ENCODE measurements around the gene CLASRP. TPM values are rescaled to one million over a fixed set of nuclear protein-coding genes. Genes with fewer than 3 reads are reported as not detected.

The CLASRP gene
- total RNA-seq, 1 donor from 2014 or later = 9.1 TPM

GRCh38 chr19:45079911-45080370 lies 41.1 kb downstream of the CLASRP start:
- no peak for DNase-seq (ENCODE audit: low read depth in 2 of 2)

DNA sequence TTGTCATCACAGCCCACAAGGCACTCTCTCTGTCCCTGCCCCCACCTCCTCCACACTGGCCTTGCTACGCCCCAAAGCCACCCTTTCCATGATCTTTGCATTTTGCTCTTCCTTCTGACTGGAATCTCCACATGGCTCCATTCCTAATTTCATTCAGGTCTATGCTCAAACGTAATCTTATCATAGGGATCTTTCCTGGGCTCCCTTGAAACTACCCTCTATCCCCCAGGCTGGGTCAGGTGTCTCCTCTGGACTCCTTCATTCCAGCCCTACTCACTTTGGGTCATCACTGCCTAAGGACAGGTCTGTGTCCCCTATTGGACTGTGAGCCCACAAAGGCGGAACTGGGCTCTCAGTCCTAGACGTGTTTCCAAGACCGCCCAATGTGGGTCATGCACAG lies 43.3 kb downstream of the CLASRP start:
- no peak for DNase-seq (ENCODE audit: low read depth in 2 of 2)

GRCh38 chr19:45086480-45086879 lies 47.6 kb downstream of the CLASRP start:
- DNase-seq (ENCODE audit: low read depth in 2 of 2) = no peak

GRCh38 chr19:45087531-45087930 lies 48.7 kb downstream of the CLASRP start:
- DNase-seq (ENCODE audit: low read depth in 2 of 2) = no peak

- no peak for DNase-seq (ENCODE audit: low read depth in 2 of 2)
These were observed 51.2 kb downstream of the CLASRP start for GRCh38 chr19:45090034-45090433.

DNA sequence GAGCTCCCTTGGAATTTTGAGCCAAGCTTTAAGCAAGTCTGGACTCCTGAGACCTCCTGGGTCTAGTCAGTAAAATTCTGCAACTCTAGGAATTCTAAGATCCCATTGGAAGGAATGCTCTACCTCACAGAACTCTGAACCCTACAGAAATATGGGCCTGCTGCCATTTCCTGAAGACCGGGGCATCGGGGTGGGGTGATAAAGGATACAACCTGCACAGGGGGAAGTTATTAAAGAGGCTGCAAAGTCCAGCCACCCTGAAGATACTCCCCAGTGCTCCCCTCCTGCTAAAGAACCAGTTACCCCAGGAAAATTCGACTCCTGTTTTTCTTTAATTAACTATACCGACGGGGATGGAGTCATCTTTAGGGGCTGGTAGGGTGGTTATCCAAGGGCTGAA lies 51.8 kb downstream of the CLASRP start:
- no peak for DNase-seq (ENCODE audit: low read depth in 2 of 2)

DNA sequence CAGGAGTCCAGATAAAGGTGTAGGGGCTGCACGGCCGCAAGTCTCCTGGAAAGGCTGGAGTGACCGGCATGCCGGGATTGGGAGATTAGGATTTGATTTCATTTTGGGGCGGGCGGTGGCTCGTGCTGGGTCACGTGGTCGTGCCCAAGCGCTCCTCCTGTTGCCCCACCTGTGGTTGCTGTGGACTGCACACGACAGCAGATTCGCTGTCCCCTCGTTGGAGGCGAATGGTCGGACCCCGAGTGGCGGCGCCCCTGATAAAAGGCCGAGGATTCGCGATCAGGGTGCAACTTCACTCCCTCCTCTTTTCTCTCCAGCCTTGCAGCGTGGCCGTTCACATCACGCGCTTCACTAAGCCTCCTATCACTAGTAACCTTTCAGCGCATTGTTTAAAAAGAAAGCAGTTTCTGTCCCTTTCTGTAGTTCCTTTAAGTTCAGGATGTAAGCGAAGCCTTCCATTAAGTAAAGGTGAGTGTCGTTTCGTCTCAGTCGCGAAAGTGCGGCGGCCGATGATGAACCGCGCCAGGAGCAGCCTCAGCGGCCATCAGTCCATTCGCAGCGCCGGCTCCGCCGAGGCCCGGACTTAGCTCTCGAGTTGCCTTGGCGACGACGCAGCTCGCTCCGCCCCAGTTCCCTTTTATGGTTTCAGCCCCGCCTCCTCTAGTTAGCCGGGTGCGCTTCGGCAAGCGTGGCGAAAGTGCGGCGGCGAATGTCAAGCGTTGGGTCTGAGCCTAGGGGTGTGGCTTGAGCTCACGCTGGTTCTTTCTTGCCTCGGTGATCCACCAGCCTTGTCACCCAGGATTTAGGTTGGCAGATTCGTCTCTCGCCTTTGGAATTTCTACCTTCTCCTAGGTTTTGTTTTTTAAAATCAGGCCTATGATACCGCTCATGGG lies 52.4 kb downstream of the CLASRP start:
- DNase-seq (ENCODE audit: low read depth in 2 of 2) = peak; percentile 99 to 100

DNA sequence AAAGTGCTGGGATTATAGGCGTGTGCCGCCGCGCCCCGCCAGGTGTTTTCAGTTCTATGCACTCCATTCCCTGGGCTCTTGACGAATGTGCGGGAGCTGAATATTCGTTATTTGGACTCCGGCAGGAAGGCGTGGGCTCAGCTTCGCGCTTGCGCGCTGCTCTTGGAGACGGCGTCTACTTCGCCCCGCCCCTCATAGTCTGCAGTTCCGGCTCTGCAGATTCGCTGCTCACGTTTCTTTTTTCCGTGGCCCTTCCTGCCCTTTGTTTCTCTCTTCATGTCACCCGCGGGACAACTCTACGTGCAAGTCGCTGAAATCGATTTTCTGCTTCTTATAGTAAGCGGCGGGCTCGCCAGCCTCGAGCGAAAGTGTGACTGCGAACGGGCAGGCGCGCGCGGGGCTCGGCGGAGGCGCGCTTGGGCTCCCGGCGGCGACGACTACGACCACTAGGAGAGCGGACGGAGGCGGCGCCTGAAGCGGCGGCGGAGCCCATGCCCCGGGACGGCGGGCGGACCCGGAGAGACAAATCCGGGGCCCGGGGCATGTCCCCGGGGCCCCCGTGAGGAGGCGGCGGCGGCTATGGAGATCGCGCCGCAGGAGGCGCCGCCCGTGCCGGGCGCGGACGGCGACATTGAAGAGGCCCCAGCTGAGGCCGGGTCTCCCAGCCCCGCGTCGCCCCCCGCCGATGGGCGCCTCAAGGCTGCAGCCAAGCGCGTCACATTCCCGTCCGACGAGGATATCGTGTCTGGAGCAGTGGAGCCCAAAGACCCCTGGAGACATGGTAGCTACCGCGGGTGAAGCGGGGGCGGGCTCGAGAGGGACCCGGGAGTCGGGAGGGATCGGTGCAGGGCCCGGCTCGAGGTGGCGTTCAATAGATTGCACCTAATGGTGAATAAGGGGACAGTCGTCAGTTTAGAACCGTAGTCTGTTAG lies 54.2 kb downstream of the CLASRP start, which contains the start of gene PPP1R37:
TSS of gene PPP1R37 (plus strand) at position 433 of the 932 bp plus-strand sequence. CDS start at position 580, 147 bp downstream.
- peak; percentile 98 to 99 for DNase-seq (ENCODE audit: low read depth in 2 of 2)

DNA sequence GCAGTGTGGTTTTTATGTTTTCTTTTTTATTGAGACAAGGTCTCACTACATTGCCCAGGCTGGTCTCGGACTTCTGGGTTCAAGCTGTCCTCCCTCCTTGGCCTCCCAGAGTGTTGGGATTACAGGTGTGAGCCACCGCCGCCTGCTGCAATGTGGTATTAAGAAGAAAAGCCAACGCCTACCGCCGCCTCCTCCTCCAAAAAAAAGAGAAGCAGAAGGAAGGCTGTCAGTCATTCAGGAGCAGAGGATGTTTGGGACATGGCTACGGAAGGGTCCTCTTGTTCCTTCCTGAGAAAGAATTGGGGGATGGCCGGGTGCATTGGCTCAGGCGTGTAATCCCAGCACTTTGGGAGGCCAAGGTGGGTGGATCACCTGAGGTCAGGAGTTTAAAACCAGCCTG lies 55.3 kb downstream of the CLASRP start:
- DNase-seq (ENCODE audit: low read depth in 2 of 2) = no peak

- no peak for DNase-seq (ENCODE audit: low read depth in 2 of 2)
These were observed 55.9 kb downstream of the CLASRP start for GRCh38 chr19:45094707-45095106.

GRCh38 chr19:45095496-45096413 lies 56.9 kb downstream of the CLASRP start:
- DNase-seq (ENCODE audit: low read depth in 2 of 2) = no peak

- DNase-seq (ENCODE audit: low read depth in 2 of 2) = no peak
These were observed 57.9 kb downstream of the CLASRP start for GRCh38 chr19:45096700-45097099.

DNA sequence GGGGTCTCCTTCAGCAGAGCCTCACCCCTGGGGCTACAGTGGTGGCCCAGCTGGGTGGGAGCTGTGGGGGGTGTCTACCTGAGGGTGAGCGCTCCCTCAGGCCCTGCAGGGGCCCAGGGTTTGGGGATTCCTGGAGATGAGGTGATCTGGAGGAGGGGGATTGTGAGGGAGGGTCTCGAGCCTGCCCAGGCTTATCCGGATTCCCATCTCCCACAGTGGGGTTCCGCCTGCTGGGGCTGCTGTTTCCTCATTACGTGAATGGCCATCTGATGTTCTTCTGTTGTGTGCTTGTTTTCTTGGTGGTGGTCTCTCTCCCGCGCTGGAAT lies 58.6 kb downstream of the CLASRP start:
- no peak for DNase-seq (ENCODE audit: low read depth in 2 of 2)

- DNase-seq (ENCODE audit: low read depth in 2 of 2) = peak; percentile 90 to 95
These were observed 59.1 kb downstream of the CLASRP start for GRCh38 chr19:45097776-45098520.

GRCh38 chr19:45098521-45099466 lies 59.9 kb downstream of the CLASRP start:
- peak; percentile 74 to 90 for DNase-seq (ENCODE audit: low read depth in 2 of 2)

DNA sequence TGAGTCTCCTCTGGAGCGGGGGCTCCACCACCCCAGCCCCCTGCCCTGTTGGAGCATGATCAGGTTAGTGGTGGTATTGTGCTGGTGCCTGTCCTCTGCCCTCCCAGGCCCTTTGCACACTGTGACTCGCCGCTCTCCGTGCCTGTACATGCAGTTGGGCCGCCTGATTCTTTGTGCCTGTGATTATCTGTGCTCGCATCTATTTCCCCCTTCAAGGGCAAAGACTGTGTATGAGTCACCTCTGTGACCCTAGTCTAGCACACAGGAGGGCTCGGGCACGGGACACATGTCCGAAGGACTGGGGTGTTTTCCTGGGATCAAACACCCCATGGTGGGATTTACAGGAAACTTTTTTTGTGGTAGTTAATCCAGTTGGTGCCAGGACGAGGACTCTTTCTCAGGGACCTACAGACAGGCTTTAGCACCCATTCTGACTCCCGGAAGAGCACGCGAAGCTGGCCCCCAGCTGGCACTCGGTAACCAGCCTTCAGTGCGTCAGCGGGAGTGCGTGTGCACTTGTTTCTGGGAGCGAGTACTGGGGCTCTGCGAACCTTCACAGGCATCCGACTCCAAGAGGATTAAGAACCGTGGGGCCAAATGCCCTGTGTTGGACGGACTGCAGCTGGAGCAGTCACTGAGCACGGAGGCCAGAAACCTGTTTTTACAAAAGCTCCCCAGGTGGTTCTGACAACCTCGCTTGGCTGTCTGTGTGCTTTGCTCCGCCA lies 60.8 kb downstream of the CLASRP start:
- no peak for DNase-seq (ENCODE audit: low read depth in 2 of 2)

- DNase-seq (ENCODE audit: low read depth in 2 of 2) = no peak
These were observed 61.4 kb downstream of the CLASRP start for GRCh38 chr19:45100201-45100600.

GRCh38 chr19:45100846-45101252 lies 62.0 kb downstream of the CLASRP start:
- DNase-seq (ENCODE audit: low read depth in 2 of 2) = peak; percentile 27 to 31

GRCh38 chr19:45101806-45102205 lies 63.0 kb downstream of the CLASRP start:
- no peak for DNase-seq (ENCODE audit: low read depth in 2 of 2)

All from lung microvascular endothelial cell (primary cell).